ENCODE results near the gene ST6GALNAC1.

- TF ChIP-seq EZH2 (IDR thresholded peaks at IDR 0.05; ENCODE audit: insufficient read depth, poor library complexity, severe bottlenecking) (no peak), EZH2phosphoT487 (IDR thresholded peaks at IDR 0.05; ENCODE audit: insufficient read depth, low read depth) (no peak)
Measured at GRCh38 chr17:76635659-76636360, 7.7 kb downstream of the ST6GALNAC1 start.
